ENCODE data around the gene RRH. TPM values are rescaled to one million over a fixed set of nuclear protein-coding genes. Genes with fewer than 3 reads are reported as not detected.
A peak's percentile ranks its signal among the peaks of the same experiment; 100 is the strongest.

The RRH gene
- total and polyA plus RNA-seq, 2 of the 4 experiments (the other 2 are of a cell fraction): 0.05 TPM; not detected in 1

DNA sequence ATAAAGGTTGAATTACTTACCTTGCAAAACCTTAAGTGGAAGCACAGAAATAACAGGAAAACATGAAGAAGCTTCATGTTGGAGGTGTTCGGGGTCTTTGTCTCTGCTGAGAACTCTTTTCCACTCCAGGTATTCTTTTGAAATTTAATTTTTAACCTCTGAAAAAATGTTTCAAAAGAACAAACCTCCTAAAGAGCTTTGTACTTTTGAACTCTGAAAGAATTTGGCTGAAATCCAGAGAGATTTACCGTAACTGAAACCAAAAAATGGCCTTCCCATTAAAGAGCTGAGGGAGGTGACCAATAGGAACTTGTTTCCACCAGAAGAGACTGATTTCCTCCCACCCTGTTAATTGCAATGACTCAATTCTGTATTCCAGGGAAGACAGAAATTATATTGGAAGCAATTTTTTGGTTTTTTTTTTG, 25.9 kb upstream of the RRH start, which contains the start of gene CFI:
TSS of gene CFI (minus strand) at position 105 of the 425 bp plus-strand sequence. CDS start at position 77, 28 bp downstream.
- no peak within 1 kb of the TSS for H4K91ac ChIP-seq (ENCODE audit: insufficient read depth, low read depth, low read length)
- no peak within 1 kb of the TSS for H4K5ac ChIP-seq (ENCODE audit: low read depth, low read length)
- no peak within 1 kb of the TSS for H3K14ac ChIP-seq (replicated peaks; ENCODE audit: low read depth, low read length)
- no peak within 1 kb of the TSS for H3K18ac ChIP-seq (ENCODE audit: low read depth, low read length)
- no peaks in the 10 kb centered on the region for H3K79me1 ChIP-seq (ENCODE audit: low read depth in 1 of 2, low read length in 2 of 2)
- no peak within 1 kb of the TSS for H3K4me2 ChIP-seq (ENCODE audit: low read depth, low read length)
- intact Hi-C loops (cut with micrococcal nuclease): no loop called here
- in situ Hi-C loops (cut with MboI; ENCODE audit: low sequenced_read_pairs): no loop called here
- H3K36me3 ChIP-seq (ENCODE audit: control insufficient read depth, insufficient read depth, low read length): no peaks in the 10 kb centered on the region
- H2BK5ac ChIP-seq (ENCODE audit: low read depth, low read length, poor library complexity, severe bottlenecking): no peak within 1 kb of the TSS
- H2AFZ ChIP-seq (replicated peaks; ENCODE audit: low read length, poor library complexity): no peak within 1 kb of the TSS
- dilution Hi-C loops (cut with HindIII; ENCODE audit: low sequenced_read_pairs, unreplicated experiment): no loop called here
- DNase-seq (peak; percentile 32), ATAC-seq (ENCODE audit: low read depth) (no peak)
- H2BK20ac ChIP-seq (ENCODE audit: low read depth, low read length): no peak within 1 kb of the TSS
- H3K4ac ChIP-seq (ENCODE audit: low read depth, low read length): no peak within 1 kb of the TSS
- H3K23ac ChIP-seq (ENCODE audit: low read depth, low read length): no peak within 1 kb of the TSS
- no peak within 1 kb of the TSS for H3K9ac ChIP-seq (ENCODE audit: low read depth, low read length)
- no peak within 1 kb of the TSS for H2AK5ac ChIP-seq (ENCODE audit: low read depth, low read length)
- no peak within 1 kb of the TSS for H2BK120ac ChIP-seq (ENCODE audit: low read depth, low read length)
- H3K9me1 ChIP-seq (ENCODE audit: insufficient read depth, low read length): no peaks in the 10 kb centered on the region; the same call in 1 of the 2 replicates
- H4K20me1 ChIP-seq (ENCODE audit: insufficient read depth, low read length): no peaks in the 10 kb centered on the region
- no peak within 1 kb of the TSS for H3K56ac ChIP-seq (ENCODE audit: extremely low read depth, insufficient read depth, low read length)
- no CpG with 5 or more reads among the region's 2 CpGs for WGBS, 2 experiments (ENCODE audit: extremely low coverage in 2 of 2, insufficient read length in 1 of 2)
- no peak within 1 kb of the TSS for H4K8ac ChIP-seq (ENCODE audit: low read depth in 2 of 2, low read length in 2 of 2)
- no peaks in the 10 kb centered on the region for H3K4me1 ChIP-seq (ENCODE audit: control insufficient read depth, insufficient read depth, low read length)
- H3K9me3 ChIP-seq (ENCODE audit: control insufficient read depth, insufficient read depth, low read length): no peaks in the 10 kb centered on the region
- ChIA-PET POLR2A (ENCODE audit: unreplicated experiment) (no interaction called here), CTCF (no interaction called here)
- H2BK15ac ChIP-seq (ENCODE audit: low read depth, low read length): no peak within 1 kb of the TSS
- H3K4me3 ChIP-seq (ENCODE audit: insufficient read depth, low read depth, low read length): no peak within 1 kb of the TSS
- H3K27ac ChIP-seq (ENCODE audit: insufficient read depth, low read length): no peak within 1 kb of the TSS
- TF ChIP-seq RAD21 (IDR thresholded peaks at IDR 0.05; ENCODE audit: low read length): no peak
- peaks cover 1% of the 10 kb centered on the region; the same call in 1 of the 2 replicates for H3K27me3 ChIP-seq (ENCODE audit: control insufficient read depth, insufficient read depth, low read length)
- no TSS peak for BruUV-seq (replicated peaks)
- no peak within 1 kb of the TSS for H2AK9ac ChIP-seq (replicated peaks; ENCODE audit: low read depth, low read length, poor library complexity)
